Osteoblast (primary cell): ENCODE measurements around the gene PSME4. TPM values are rescaled to one million over a fixed set of nuclear protein-coding genes. Genes with fewer than 3 reads are reported as not detected.

ENCODE experiments used
- DNase-seq: peaks from one replicate; pipeline ENCODE4 v3.0.0; 2011; ENCODE audit warnings: low spot score, mixed read lengths; ENCODE audit not compliant: insufficient read length; ENCODE audit errors: missing footprints
- H2AFZ ChIP-seq: 2 replicates; pipeline ENCODE4 v1.6.0; 2011; ENCODE audit warnings: mild to moderate bottlenecking, low read length
- H3K27ac ChIP-seq: 2 replicates; pipeline ENCODE4 v1.5.1; 2011; ENCODE audit warnings: mild to moderate bottlenecking, low read depth, low read length, moderate library complexity
- H3K27me3 ChIP-seq: 2 replicates; pipeline ENCODE4 v1.6.0; 2012; ENCODE audit warnings: mild to moderate bottlenecking, control low read depth, inconsistent platforms, low read length, moderate library complexity; ENCODE audit not compliant: insufficient read depth
- H3K36me3 ChIP-seq: 2 replicates; pipeline ENCODE4 v1.5.1; 2011; ENCODE audit warnings: mild to moderate bottlenecking, low read length, control low read depth, moderate library complexity; ENCODE audit not compliant: insufficient read depth
- H3K4me1 ChIP-seq: 2 replicates; pipeline ENCODE4 v1.5.1; 2011; ENCODE audit warnings: mild to moderate bottlenecking, low read length, control low read depth, moderate library complexity; ENCODE audit not compliant: insufficient read depth
- H3K4me2 ChIP-seq: 2 replicates; pipeline ENCODE4 v1.6.0; 2011; ENCODE audit warnings: mild to moderate bottlenecking, low read length; ENCODE audit not compliant: insufficient read depth
- H3K4me3 ChIP-seq: fragments of 200-600 bp; sonication (generic); 3 replicates; pipeline ENCODE4 v1.5.1; 2012; ENCODE audit warnings: mild to moderate bottlenecking, low read length, inconsistent platforms; ENCODE audit not compliant: insufficient read depth
- H3K79me2 ChIP-seq: 2 replicates; pipeline ENCODE4 v1.6.0; 2012; ENCODE audit warnings: mild to moderate bottlenecking, low read length, control low read depth, inconsistent platforms; ENCODE audit not compliant: insufficient read depth
- H3K9me3 ChIP-seq: 2 replicates; pipeline ENCODE4 v1.5.1; 2011; ENCODE audit warnings: low read depth, low read length, control low read depth
- H4K20me1 ChIP-seq: 2 replicates; pipeline ENCODE4 v1.6.0; 2012; ENCODE audit warnings: mild to moderate bottlenecking, low read length, control low read depth; ENCODE audit not compliant: insufficient read depth
- CTCF ChIP-seq: IDR thresholded peaks from 2 replicates; pipeline ENCODE4 v1.5.1; 2011; ENCODE audit warnings: mild to moderate bottlenecking, low read depth, low read length, moderate library complexity; ENCODE audit errors: extremely low read depth
- total RNA-seq: library from RNA; depleted of rRNA; stranded (reverse); fragments of >200 nt; gene quantifications from 2 replicates; pipeline ENCODE4 v1.2.3, GENCODE V29; 2012

The PSME4 gene
- total RNA-seq, 1 donor, result 61.9 TPM

- Histone ChIP-seq H3K4me2 (no peak overlapping the region), H3K27me3 (no peaks in the 10 kb centered on the region), H4K20me1 (no peaks in the 10 kb centered on the region), H3K4me3 (no peak overlapping the region), H3K9me3 (no peaks in the 10 kb centered on the region), H3K4me1 (no peaks in the 10 kb centered on the region), H3K79me2 (no peaks in the 10 kb centered on the region), H3K36me3 (peaks cover 90% of the 10 kb centered on the region), H2AFZ (no peak overlapping the region), H3K27ac (no peak overlapping the region)
- no peak for DNase-seq
- TF ChIP-seq CTCF, result no peak
Observed at GRCh38 chr2:53903011-53903410, 67.8 kb downstream of the PSME4 start.

- no peaks in the 10 kb centered on the region for H3K27me3 ChIP-seq
- no peaks in the 10 kb centered on the region for H3K9me3 ChIP-seq
- H3K79me2 ChIP-seq, result peaks cover 2% of the 10 kb centered on the region
- TF ChIP-seq CTCF, result no peak
- peaks cover 9% of the 10 kb centered on the region for H3K4me1 ChIP-seq
- H2AFZ ChIP-seq, result no peak overlapping the region
- DNase-seq, result no peak
- no peak overlapping the region for H3K4me2 ChIP-seq
- no peaks in the 10 kb centered on the region for H4K20me1 ChIP-seq
- H3K36me3 ChIP-seq, result peaks cover 83% of the 10 kb centered on the region
- no peak overlapping the region for H3K27ac ChIP-seq
- H3K4me3 ChIP-seq, result no peak overlapping the region
Observed at GRCh38 chr2:53901192-53901591, 69.6 kb downstream of the PSME4 start.

- no peak for TF ChIP-seq CTCF
- no peak overlapping the region for H2AFZ ChIP-seq
- no peak overlapping the region for H3K27ac ChIP-seq
- H3K4me1 ChIP-seq, result peaks cover 9% of the 10 kb centered on the region
- peaks cover 90% of the 10 kb centered on the region for H3K36me3 ChIP-seq
- no peaks in the 10 kb centered on the region for H3K9me3 ChIP-seq
- peak; percentile 48 for DNase-seq
- no peak overlapping the region for H3K4me2 ChIP-seq
- peaks cover 6% of the 10 kb centered on the region for H3K79me2 ChIP-seq
- no peaks in the 10 kb centered on the region for H4K20me1 ChIP-seq
- no peaks in the 10 kb centered on the region for H3K27me3 ChIP-seq
- H3K4me3 ChIP-seq, result no peak overlapping the region
Observed at GRCh38 chr2:53896864-53897263, 73.9 kb downstream of the PSME4 start.

GRCh38 chr2:53886406-53887280 is 84.2 kb downstream of the PSME4 start:
- Histone ChIP-seq H4K20me1 (no peaks in the 10 kb centered on the region), H3K4me1 (no peaks in the 10 kb centered on the region), H3K4me2 (no peak overlapping the region), H3K27ac (no peak overlapping the region), H3K4me3 (no peak overlapping the region), H3K27me3 (no peaks in the 10 kb centered on the region), H3K36me3 (peaks cover 83% of the 10 kb centered on the region), H3K79me2 (peaks cover 3% of the 10 kb centered on the region), H3K9me3 (no peaks in the 10 kb centered on the region), H2AFZ (no peak overlapping the region)
- TF ChIP-seq CTCF, result no peak
- DNase-seq, result no peak
